NOMO-1 (cell line): Measurements from ENCODE around the gene CALHM2.
"Not testable (repeated sequence)": the region's sequence is repeated elsewhere in the genome, so short reads cannot be mapped to it uniquely, and the experiment has no call there.

Experiments
- DNase-seq, 2 experiments: peaks; one replicate each; lab custom pipeline; 2025; ENCODE audit not compliant: unreplicated experiment in 2 of 2; lab: John Stamatoyannopoulos, UW

CALHM2 gene, protein sequence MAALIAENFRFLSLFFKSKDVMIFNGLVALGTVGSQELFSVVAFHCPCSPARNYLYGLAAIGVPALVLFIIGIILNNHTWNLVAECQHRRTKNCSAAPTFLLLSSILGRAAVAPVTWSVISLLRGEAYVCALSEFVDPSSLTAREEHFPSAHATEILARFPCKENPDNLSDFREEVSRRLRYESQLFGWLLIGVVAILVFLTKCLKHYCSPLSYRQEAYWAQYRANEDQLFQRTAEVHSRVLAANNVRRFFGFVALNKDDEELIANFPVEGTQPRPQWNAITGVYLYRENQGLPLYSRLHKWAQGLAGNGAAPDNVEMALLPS

DNA sequence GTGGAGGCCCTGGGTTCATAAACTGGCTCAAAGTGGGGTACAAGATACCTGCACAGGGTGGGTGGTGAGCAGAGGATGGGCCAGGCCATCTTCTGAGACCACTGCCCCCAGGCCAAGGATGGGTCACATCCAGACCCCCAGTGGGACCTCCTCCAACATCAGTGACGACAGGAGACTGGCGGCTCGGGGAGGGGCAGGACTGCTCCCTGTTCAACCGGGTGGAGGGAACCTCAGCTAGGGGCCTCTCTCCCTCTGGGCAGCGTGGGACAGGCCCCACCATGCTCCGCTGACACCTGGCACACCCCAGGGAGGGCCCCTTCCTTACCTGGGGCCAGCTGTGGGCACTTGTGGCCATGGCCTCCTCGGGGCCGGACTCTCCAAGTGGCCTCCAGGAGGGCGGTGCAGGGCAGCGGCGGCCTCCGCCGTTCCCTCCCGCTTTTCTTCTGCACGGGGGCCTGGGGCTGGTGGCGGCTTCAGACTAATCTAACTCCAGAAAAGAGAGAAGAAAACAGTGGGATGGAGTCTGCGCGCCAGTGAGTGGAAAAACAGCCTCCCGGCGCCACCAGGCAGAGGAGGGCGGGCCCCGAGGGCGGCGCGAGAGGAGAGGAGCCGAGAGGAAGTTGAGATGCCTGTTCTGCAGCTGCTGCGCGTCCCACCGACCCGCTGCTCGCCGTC is at the start of gene CALHM2:
Gene CALHM2 (minus strand): TSS at position 540 of the 675 bp plus-strand sequence. CDS start 2,429 bp downstream, outside the sequence.
- DNase-seq: peak; percentile 47 to 65

DNA sequence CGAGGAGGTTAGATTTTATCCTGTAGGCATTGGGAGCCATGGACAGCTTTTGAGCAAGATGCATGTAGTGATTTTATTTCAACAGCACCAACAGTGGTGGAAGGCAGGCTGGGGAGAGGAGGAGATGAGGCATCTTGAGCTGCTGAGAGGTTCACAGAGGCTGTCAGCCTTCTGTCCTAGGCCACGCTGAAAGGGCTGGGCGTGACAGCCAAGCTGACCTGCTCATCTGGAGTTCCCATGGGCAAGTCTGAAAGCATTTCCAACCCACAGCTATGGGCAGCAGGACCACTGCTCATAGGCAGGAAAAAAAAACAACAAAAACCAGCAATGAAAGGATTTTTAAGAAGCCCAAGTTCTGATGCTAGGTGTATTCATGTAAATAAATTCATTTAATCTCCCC is 49.0 kb upstream of the CALHM2 start:
- no peak for DNase-seq

DNA sequence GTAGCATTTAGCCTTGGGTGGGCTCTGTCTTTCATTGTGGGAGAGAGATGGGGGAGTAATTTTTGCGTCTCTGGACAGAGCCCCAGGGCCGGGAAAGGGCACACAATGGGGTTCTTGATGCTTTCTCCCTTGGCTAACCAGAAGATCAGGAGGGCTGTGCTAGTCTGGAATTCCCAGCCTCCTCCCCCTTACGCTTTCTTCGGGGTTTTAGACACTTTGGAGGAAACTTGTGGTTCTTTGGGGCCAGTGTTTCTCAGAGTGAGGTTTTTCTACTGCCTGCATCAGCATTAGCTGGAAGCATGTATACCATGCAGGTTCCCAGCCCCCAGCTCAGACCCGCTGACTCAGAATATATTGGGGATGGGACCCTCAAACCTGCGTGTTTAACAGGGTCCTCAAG is 48.3 kb upstream of the CALHM2 start:
- no peak for DNase-seq

DNA sequence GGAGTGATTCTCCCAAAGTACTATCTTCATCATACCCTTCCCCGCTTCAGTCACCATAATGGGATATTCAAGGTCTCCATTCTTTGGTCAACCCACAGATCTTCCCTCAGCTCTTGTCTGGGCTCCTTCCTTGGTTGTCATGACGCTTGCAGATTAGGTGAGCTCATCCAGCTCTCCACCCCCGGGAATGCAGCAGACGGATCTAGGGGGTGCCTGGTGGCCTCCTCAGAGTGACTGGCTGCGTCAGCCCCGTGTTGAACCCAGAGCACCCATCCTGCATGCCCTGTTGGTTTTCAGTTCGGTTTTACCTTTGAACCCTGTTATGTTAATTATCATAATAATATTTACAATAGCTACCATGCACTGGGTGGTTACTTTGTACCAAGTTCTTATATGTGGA is 47.7 kb upstream of the CALHM2 start:
- DNase-seq: no peak

DNA sequence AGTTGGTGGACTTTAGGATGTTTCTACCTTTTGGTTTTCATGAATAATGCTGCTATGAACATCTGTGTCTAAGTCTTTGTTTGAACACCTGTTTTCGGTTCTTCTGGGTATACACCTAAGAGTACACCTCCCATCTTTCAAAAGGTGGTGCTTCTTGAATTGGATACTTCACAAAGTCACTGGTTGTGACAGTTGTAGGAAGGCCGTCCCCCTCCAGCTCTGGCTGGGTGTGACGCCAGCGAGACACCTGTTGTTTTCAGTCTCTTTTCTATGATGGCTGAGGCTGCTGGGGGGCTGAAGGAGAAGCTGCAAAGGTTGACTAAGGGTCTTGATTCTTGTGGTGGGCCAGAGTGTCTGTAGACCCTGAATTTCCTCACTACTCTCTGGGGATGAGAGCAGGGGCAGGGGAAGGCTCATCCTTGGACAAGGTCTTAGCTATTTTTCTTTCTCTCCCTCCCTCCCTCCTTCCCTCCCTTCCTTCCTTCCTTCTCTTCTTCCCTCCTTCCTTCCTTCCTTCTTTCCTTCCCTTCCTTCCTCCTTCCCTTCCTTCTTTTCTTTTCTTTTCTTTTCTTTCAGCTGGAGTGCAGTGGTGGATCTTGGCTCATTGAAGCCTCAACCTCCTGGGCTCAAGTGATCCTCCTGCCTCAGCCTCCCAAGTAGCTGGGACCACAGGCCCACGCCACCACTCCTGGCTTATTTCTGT is 46.9 kb upstream of the CALHM2 start:
- no peak for DNase-seq

DNA sequence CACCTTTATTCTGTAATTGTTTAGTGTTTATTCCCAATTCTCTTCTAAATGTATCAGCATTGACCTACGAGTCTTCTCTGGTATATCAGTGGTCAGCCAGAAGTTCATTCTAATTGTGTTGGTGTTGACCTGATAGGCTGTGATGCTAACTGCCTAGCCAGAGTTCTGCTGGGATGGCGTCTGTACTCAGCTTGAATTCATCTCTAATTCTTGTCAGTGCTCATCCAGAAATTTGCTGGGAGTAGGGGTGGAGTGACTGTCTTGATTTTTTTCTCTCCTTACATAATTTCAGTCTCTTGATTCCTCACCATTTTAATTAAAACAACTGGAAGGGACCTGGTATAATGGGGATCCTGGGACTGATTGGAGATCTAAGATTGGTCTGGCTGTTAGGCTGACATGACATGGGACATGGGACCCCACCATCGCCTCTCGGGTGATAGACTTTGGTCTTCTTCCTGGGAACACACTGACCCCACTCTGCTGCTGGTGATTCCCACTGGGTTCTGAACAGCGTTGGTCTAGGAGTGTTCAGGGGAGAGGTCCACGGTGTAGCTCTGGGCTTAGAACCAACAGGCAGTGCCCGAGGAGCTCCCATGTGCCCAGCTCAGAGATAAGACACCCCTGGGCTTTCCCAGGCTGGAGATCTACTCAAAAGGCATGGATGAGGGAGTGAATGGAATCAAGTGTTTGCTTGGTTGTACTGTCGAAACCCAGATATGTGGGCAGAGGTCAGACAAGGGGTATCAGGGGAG is 45.2 kb upstream of the CALHM2 start:
- DNase-seq: no peak

DNA sequence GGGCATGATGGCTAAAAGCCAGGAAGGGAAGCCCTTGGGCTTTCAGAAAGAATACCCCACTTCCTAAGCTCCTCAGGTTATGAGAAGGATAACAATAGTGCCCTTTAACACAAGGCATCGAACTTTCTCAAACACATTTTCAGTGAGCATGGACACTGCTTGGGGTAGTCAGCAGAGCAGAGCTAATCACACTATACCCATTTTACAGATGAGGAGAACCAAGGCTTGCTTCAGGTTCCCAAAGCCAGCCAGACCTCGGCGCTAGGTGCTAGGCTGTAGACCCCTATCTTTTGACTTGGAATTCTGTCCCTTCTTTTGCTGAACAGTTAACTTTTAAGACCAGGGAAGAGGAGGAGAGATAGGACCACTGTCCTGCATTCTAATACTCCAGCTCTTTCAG is 43.2 kb upstream of the CALHM2 start:
- DNase-seq: no peak

DNA sequence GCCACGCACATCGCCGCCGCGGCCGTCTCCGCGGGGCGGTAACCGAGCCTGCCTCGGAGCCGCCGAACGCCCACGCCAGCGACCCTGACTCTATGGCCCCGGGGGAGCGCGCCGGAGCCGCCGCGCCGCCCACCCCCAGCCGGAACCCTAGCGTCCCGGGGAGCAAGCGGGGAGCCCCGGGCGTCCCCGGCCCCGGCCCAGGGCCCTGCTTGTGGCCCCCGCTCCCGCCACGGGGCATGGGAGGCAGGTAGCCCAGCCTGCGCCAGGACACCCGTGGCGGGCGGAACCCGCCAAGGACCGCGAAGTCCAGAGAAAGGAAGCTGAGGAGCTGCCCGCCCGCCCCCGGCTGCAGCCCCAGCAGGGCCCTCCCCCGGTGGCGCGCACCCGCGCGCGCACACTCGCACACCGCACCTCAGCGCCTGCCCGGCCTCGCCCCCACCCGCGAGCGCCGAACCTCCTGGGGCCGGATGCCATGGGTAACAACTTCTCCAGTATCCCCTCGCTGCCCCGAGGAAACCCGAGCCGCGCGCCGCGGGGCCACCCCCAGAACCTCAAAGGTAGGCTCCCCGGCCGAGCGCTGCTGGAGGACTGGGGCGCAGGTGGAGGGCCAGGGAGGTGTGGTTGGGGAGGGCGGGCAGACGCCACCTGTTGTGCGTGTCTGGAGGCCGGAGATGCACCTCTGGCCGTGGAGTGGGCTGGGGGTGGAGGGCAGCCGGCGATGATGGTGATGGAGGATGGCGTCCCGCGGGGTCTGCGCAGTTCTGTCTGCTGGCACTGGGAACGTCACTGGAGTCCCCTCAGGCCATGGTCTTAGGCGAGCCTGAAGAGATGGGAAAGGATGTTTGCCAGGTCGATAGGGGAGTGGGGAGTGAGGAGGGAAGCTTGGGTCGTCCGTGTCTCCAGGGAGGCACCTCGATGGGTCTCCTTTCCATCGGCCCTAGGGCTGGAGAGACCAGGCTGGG is 42.0 kb upstream of the CALHM2 start:
- no peak for DNase-seq

DNA sequence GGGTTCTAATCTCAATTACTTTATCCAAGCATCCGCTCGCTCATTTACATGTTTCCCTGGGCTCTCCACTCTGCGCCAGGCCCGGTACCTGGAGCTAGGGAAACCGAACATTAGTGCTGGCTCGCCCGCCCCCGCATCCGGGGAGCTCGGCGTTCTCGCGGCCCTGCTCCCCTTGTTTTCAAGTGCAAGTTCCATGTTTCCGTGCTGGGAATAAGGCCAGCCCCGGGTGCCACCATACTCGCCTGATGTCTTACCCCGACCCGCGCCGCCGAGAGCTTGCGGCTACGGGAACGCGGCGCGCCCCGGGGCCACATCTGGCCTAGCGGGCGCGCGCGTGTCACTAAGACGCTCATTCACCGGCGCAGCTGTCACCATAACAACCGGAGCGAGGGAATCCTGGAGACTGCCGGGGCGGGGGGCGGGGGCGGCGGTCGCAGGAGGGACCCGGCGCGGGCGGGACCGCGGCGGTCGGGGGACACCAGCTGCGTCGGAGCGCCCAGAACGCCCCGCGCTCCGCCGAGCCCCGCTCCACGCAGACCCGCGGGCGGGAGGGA is 41.3 kb upstream of the CALHM2 start, which contains the start of gene NEURL1:
Gene NEURL1 (plus strand): TSS at position 344 of the 554 bp plus-strand sequence. CDS start 683 bp downstream, outside the sequence.
- DNase-seq: no peak

DNA sequence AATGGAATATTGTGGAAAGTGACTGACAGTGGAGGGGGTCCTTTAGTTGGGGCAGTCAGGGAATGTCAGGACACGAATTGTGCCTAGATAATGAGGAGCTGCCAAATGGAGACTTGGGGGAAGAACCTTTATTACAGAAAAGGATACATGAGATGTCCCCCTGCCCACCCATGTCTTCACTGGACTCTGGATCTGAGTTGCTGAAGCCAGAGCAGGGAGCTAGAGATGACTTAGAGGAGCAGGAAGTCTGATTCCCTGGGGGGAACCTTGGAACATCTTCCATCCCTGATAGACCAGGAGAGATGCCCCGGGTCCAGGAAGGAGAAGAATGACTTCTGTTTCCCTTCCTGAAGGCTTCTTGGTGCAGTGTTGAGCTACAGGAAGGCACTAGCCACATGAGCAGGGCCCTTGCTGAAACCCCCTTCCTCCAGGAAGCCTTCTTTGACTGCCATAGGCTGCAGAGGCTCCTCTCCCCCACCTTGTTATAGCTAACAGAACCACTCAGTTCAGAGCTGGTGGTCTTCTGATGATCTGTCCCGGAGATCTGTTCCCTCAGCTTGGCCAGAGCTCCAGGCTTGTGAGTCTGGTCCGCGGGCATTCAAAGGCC is 40.6 kb upstream of the CALHM2 start:
- no peak for DNase-seq

DNA sequence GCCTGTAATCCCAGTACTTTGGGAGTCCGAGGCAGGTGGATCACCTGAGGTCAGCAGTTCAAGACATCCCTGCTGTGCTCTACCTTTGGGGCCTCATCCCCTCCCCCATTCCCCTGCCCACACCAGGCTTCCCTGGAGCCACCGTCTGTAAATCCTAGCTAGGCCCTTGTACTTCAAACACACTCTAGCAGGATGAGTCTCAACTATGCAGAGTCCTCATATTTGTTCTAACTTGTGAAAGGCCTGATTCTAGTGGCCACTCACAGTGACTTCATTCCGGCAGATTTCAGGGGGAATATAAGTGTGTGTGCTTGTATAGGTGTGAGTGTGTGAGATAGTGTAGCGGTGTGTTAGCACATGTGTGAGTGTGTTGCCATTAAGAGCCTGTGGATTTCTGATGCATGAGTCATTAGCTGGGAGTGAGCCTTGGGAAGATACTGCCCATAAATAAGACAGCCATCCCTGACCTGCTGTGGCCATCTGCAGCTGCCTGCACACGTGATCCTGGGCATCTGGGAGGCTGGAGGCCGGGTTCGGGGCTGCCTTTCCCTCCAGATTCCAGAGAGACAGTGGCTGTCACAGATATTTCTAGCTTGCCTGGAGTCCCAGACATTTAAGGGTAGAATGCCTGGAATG is 39.7 kb upstream of the CALHM2 start:
- DNase-seq: no peak

DNA sequence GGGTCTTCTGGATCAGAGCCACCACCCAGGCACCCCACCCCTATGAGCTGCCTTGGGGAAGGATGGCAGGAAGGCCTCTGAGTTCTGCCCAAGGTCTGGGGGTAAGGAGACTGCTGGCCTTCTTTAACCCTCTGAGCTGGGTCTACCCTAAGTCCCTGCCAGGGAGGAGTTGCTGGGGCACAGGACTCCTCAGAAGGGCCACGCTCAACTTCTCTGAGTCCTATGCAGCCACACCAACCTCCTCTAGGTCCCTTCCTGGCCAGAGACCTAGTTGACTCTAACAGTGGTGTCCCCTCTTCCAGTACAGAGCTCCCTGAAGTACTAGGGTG is 38.8 kb upstream of the CALHM2 start:
- no peak for DNase-seq

DNA sequence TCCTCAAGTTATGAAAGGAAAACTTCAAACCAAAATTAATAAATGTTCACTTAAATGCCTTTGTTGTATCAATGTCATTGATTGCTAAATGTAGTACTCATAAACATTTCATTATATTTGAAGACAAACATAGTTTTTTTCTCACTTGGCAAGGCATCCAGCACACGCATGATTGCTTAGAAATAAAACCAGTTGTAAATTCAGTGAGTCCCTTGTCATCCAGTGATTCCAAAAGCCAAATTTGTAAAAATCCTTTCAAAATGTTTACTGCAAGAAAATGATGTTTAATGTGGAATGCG is 35.2 kb upstream of the CALHM2 start:
- no peak for DNase-seq

DNA sequence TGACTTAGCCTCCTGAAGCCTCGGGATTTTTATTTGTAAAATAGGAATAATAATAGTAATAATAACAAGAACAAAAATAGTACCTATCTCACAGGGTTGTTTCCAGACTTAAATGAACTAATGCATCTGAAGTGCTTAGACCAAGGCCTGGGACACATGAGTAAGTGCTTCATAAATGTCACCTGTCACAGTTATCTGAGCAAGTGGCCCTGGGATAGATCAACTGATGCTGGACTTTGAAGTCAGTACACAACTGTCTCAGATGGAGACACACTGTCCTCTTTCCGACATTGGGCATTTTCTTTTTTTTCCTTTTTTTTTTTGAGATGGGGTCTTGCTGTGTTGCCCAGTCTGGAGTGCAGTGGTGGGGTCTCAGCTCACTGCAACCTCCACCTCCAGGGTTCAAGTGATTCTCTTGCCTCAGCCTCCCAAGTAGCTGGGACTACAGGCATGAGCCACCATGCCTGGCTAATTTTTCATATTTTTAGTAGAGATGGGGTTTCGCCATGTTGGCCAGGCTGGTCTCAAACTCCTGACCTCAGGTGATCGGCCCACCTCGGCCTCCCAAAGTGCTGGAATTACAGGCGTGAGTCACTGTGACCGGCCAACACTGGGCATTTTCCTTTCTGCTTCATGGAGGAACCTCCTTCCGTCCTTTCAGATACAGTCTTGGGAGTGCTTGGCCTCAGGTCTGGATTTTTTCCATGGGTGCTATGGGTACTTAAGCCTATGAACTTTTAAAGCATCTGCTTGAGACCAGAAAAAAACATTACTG is 34.7 kb upstream of the CALHM2 start:
- DNase-seq: not testable (repeated sequence)

DNA sequence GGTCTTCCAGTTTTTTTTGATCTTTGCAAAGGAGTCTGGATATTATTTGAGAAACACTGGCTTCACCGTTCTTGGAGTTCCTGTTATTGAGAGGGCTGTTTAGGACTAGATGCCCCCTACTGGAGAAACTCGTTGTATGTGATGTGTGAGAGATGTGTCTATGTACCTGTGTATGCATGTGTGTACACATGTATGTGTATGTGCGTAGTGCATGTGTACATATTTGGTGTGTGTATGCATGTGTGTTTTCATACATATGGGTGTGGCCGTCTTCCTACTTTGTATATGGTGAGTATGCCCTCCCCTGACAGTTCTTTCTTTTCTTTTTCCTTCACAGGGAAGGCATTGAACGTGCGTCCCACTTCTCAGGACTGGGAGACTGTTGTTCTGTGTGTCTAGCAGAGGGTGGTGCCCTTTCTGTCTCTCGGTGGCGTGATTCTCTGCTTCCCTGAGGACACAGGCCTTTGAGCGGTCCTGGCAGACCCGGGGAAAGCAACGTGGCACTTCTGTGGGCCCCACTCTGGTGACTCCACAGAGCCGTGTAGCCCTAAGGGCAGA is 29.9 kb upstream of the CALHM2 start:
- DNase-seq: peak; percentile 63 to 84

DNA sequence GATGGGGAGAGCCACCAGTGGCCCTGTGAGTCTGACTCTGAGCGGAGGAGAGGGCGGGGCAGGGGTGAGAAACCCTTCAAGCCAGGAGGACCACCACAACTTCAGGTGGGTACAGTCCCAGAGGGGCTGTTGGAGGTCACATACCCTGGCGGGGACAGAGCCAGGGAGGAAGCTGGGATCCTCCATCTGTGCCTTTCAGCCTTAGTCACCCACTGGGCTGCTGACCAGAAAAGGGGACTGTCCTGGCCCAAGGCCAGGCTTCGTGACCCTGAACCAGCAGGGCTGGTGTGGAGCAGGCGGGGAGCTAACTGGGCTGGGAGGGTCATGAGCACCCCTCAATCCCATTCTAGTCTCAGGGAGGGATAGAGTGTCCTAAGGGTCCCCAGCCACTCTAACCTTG is 28.4 kb upstream of the CALHM2 start:
- no peak for DNase-seq

DNA sequence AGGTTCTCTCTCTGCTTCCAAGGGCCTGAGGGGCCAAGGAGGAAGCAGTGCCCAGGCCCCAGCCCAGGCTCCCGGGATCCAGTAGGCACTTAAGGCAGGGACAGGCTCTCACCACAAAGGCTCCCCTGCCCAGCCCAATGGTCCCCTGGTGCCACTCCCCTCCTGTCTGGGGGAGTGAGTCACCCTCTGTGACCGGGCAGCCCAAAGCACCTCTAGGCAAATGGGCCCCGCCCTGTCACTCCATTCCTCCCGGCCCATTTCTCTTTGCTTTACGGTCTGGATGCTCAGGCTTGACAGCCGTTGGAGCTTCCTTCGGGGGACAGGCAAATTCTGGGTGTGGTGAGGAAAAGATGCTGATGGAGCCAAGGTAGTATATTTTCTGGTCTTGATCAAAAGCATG is 27.0 kb upstream of the CALHM2 start, which contains the start of gene CALHM3:
Gene CALHM3 (minus strand): TSS at position 106 of the 400 bp plus-strand sequence. CDS start 208 bp downstream, outside the sequence.
- DNase-seq: no peak

DNA sequence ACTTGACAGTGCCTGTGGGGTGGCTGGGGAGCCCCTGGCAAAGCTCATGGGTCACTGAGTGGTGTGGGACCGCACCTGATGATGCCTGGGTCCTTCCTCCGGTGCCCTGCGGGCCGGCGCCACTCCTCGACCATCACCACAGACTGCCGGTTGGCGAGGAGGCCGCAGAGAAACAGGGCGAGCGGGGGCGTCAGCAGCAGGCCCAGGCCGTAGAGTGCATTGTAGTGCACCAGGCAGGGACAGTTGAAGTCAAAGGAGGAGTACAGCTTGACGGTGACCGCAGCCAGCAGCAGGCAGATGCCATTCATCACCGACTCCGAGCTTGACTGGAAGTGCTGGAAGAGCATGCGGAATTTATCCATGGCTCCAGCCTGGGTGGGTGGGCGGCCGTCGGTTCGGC is 26.5 kb upstream of the CALHM2 start:
- no peak for DNase-seq
